ENCODE results near the gene PNRC1.

DNA sequence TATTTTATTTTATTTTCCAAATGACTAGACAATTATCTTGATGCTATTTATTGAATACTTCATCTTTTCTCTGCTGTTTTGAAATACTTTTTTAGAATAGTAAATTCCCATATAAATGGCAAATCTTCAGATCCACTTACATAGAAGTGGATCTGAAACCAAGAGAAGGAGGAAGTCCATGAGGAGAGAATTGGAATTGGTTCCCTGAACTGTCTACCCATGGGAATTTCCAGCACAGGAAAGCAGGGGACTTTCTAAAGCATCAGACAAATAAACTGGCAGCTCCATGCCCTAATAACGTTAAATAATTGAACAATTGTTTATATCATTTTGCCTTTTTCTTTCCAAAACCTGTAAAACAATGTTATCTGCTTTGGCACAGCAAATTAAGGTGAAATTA lies 47.1 kb upstream of the PNRC1 start:
- no peak for TF ChIP-seq SMC3 (conservative IDR thresholded peaks at IDR 0.05; ENCODE audit: poor library complexity)
- TF ChIP-seq, protein P1, sequence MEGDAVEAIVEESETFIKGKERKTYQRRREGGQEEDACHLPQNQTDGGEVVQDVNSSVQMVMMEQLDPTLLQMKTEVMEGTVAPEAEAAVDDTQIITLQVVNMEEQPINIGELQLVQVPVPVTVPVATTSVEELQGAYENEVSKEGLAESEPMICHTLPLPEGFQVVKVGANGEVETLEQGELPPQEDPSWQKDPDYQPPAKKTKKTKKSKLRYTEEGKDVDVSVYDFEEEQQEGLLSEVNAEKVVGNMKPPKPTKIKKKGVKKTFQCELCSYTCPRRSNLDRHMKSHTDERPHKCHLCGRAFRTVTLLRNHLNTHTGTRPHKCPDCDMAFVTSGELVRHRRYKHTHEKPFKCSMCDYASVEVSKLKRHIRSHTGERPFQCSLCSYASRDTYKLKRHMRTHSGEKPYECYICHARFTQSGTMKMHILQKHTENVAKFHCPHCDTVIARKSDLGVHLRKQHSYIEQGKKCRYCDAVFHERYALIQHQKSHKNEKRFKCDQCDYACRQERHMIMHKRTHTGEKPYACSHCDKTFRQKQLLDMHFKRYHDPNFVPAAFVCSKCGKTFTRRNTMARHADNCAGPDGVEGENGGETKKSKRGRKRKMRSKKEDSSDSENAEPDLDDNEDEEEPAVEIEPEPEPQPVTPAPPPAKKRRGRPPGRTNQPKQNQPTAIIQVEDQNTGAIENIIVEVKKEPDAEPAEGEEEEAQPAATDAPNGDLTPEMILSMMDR (IDR thresholded peaks at IDR 0.05; ENCODE audit: poor library complexity, severe bottlenecking) = no peak
- TF ChIP-seq, protein P2, sequence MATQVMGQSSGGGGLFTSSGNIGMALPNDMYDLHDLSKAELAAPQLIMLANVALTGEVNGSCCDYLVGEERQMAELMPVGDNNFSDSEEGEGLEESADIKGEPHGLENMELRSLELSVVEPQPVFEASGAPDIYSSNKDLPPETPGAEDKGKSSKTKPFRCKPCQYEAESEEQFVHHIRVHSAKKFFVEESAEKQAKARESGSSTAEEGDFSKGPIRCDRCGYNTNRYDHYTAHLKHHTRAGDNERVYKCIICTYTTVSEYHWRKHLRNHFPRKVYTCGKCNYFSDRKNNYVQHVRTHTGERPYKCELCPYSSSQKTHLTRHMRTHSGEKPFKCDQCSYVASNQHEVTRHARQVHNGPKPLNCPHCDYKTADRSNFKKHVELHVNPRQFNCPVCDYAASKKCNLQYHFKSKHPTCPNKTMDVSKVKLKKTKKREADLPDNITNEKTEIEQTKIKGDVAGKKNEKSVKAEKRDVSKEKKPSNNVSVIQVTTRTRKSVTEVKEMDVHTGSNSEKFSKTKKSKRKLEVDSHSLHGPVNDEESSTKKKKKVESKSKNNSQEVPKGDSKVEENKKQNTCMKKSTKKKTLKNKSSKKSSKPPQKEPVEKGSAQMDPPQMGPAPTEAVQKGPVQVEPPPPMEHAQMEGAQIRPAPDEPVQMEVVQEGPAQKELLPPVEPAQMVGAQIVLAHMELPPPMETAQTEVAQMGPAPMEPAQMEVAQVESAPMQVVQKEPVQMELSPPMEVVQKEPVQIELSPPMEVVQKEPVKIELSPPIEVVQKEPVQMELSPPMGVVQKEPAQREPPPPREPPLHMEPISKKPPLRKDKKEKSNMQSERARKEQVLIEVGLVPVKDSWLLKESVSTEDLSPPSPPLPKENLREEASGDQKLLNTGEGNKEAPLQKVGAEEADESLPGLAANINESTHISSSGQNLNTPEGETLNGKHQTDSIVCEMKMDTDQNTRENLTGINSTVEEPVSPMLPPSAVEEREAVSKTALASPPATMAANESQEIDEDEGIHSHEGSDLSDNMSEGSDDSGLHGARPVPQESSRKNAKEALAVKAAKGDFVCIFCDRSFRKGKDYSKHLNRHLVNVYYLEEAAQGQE (IDR thresholded peaks at IDR 0.05; ENCODE audit: borderline replicate concordance) = no peak
- no peak for TF ChIP-seq EP300 (conservative IDR thresholded peaks at IDR 0.05; ENCODE audit: poor library complexity, severe bottlenecking)
- no peak for TF ChIP-seq RAD21 (conservative IDR thresholded peaks at IDR 0.05)
